HG03342 (cell line): ENCODE results near the gene CCDC178.
"Not testable (repeated sequence)": the region's sequence is repeated elsewhere in the genome, so short reads cannot be mapped to it uniquely, and the experiment has no call there.

Experiments used
- ATAC-seq: cut with Tn5 transposase; IDR thresholded peaks from one replicate; pipeline ENCODE4 v1.9.1; 2021; ENCODE audit warnings: mild to moderate bottlenecking, moderate library complexity; ENCODE audit not compliant: unreplicated experiment

CCDC178 gene

GRCh38 chr18:33034212-33034611, 406.3 kb downstream of the CCDC178 start:
- ATAC-seq: no peak

DNA sequence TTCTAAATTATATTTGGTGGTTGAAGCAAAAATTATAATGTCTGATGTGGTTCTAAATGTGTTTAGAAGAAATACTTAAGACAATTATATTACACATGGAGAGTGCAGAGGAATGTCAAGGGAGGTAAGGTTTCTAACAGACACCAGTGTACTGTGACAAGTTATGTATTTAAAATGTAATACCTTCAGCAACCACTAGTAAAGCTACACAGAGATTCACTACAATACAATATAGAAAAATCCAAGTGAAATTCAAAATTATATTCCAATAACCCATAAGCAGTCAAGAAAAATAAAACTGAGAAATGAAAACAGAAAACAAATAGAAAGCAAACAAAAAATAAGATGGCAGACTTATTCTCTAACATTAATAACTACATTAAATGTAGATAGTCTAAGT, 418.2 kb downstream of the CCDC178 start:
- peak; percentile 67 for ATAC-seq

GRCh38 chr18:33020877-33021276, 419.6 kb downstream of the CCDC178 start:
- no peak for ATAC-seq

- no peak for ATAC-seq
These were observed 426.3 kb downstream of the CCDC178 start for GRCh38 chr18:33014060-33014796.

DNA sequence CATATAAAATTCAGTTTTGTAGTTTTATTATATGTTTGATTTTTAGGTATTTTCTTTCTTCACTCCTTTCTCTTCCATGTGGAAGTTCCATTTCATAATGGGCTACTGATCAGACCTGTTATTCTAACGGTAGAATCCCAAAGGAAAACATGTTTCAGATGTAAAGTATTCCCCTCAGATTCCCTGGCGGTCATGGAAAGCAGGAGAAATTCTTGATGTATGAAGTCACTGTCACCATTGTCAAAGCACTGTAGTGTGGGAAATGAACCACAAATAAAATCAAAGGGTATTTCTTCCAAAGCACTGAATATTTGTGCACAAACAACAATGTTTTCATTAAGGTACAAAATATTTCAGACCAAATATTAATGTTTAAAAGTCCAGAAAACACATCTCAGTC, 430.4 kb downstream of the CCDC178 start:
- no peak for ATAC-seq

- ATAC-seq: no peak
These were observed 441.6 kb downstream of the CCDC178 start for GRCh38 chr18:32998921-32999320.

DNA sequence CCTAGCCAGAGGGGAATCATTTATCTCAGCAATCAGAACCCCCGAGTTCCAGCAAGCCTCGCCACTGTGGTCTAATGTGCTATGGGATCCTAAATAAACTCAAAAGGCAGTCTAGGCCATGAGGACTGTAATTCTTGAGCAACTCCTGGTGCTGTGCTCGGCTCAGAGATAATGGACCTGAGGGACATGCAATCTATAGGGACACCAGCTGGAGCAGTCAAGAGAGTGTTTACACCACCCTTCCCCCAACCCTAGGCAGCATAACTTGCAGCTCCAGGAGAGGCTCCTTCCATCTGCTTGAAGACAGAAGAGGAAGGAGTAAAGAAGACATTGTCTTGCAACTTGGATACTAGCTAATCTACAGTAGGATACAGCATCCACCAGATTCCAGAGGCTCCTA, 442.2 kb downstream of the CCDC178 start:
- ATAC-seq: no peak

DNA sequence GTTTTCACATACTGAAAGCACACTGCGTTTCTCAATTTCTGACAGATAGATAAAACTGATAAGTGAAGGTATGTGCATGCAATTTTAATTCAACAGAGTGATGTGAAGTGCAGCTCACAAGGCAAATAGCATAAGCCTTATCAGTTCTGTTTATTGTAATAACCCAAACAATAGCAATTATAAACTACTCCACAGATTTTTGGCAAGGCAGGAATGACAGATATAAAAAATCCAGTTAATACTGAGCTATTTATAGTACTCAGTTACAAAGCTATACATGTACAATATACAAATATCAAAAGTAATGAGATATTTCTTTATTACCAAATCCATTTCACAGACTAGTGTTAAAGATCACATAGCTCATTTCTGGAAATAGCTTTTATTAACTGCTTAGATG, 456.8 kb downstream of the CCDC178 start:
- no peak for ATAC-seq

GRCh38 chr18:32980896-32981295, 459.6 kb downstream of the CCDC178 start:
- no peak for ATAC-seq

DNA sequence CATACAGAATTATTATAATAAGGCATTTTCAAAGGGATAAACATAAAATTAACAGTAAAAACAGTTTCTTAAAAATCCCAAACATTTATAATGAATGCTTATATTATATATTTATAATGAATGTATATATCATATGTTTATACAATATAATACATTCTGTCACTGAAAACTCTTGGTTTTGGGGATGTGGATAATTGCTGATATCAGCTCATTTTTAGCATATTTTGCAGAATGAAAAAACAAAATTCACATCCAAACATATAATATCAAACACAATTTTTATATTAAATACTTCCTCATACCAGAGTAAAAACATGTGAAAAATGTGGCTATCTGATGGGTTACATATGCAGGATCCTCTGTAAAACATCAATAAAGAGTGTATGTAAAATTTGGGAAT, 465.0 kb downstream of the CCDC178 start:
- ATAC-seq: no peak

GRCh38 chr18:32975163-32975436, 465.4 kb downstream of the CCDC178 start:
- no peak for ATAC-seq

GRCh38 chr18:32974421-32975162, 465.9 kb downstream of the CCDC178 start:
- ATAC-seq: peak; percentile 91

DNA sequence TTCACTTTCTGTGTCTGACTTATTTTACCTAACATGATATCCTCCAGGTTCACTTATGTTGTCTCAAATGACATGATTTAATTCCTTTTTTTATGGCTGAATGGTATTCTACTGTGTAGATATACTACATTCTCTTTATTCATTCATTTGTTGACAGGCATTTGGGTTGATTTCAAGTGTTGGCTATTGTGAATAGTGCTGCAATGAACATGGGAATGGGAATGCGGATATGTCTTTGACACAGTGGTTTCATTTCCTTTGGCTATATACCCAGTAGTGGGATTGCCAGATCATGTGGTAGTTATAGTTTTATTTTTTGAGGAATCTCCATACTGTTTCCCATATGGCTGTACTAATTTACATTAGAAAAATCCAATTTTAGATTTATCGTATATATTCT, 472.3 kb downstream of the CCDC178 start:
- ATAC-seq: no peak

DNA sequence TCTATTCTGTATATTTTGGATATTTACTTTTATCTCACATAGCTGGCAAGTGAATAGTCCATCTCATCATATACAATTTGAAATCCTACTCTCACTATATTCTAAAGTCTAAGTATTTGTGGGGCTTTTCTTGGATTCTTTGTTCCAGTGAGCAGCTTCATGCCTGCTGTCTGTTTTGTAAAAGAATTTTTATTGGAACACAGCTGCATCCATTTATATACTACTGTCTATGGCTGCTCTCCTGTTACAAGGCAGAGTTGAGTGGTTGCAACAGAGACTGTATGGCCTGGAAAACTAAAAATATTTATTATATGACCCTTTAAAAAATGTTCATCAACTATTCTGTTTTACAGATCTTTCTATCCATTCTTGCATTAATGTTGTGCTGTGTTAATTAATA, 474.4 kb downstream of the CCDC178 start:
- no peak for ATAC-seq

- ATAC-seq: no peak
These were observed 479.0 kb downstream of the CCDC178 start for GRCh38 chr18:32961538-32961937.

- peak; percentile 89 for ATAC-seq
These were observed 481.8 kb downstream of the CCDC178 start for GRCh38 chr18:32958746-32959145.

GRCh38 chr18:32956591-32957315, 483.8 kb downstream of the CCDC178 start:
- ATAC-seq: no peak

GRCh38 chr18:32952318-32952717, 488.2 kb downstream of the CCDC178 start:
- ATAC-seq: not testable (repeated sequence)

- ATAC-seq: no peak
These were observed 502.9 kb downstream of the CCDC178 start for GRCh38 chr18:32937597-32937996.

DNA sequence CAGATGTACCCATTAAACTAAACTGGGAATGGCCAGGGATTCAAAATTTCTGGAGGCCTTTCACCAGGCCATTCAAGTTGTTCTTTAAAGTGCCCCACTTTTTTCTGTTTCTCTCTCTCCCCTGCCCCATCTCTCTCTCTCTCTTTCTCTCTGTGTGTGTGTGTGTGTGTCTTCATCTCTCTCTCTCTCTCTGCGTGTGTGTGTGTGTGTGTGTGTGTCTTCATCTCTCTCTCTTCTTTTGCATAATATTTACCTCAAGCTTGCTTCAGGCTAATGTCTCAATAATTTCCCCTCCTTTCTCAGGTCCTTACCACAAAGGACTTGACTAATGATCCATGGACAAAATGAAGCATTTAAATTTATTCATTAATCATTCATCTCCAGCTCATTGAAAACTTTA, 503.5 kb downstream of the CCDC178 start:
- no peak for ATAC-seq

DNA sequence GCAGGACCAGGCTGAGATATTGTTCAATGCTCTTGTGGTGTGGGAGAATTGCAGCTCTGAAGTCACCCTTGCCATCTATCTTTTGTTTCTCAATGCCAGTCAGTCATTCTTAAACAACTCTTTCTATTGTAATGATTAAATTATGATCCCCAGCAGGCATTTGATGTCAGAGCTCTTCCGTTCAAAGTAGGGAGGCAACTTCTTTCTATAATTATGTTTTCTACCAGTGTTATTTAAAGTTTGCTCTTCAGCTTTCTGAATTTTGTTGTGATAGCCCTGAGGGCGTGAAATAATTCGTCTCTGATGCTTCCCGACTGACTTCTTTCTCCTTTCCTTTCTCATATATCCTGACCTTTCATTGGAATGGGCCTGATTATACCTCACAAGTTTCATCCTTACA, 506.3 kb downstream of the CCDC178 start:
- ATAC-seq: no peak

- ATAC-seq: peak; percentile 98
These were observed 509.7 kb downstream of the CCDC178 start for GRCh38 chr18:32930695-32931301.
